CD4-positive, CD25-positive, alpha-beta regulatory T cell (primary cell): ENCODE results near the gene PI4KB. TPM values are rescaled to one million over a fixed set of nuclear protein-coding genes. Genes with fewer than 3 reads are reported as not detected.
A peak's percentile ranks its signal among the peaks of the same experiment; 100 is the strongest.
"Not testable (repeated sequence)": the region's sequence is repeated elsewhere in the genome, so short reads cannot be mapped to it uniquely, and the experiment has no call there.

ENCODE experiments used
- ATAC-seq, 2 donors: fragments of 150-1000 bp; cut with Tn5 transposase; one replicate each; pipeline ENCODE4 v1.10.0; 2021; ENCODE audit warnings: low read depth in 2 of 2, moderate number of reproducible peaks in 2 of 2, moderate library complexity in 1 of 2
- DNase-seq, 3 donors: peaks; one replicate each; pipeline versions ENCODE4 v3.0.0 to v3.0.0-alpha.2; 2012 to 2022; ENCODE audit warnings: mixed read lengths in 1 of 3
- H3K27ac ChIP-seq: one replicate; pipeline ENCODE4 v1.7.0; 2013; ENCODE audit warnings: mild to moderate bottlenecking, low read length; ENCODE audit not compliant: insufficient read depth, poor library complexity, severe bottlenecking
- H3K27me3 ChIP-seq: one replicate; pipeline ENCODE4 v1.7.0; 2013; ENCODE audit warnings: low read length; ENCODE audit not compliant: control insufficient read depth, insufficient read depth
- H3K36me3 ChIP-seq: one replicate; pipeline ENCODE4 v1.7.0; 2013; ENCODE audit warnings: mild to moderate bottlenecking, low read length, moderate library complexity; ENCODE audit not compliant: control insufficient read depth, insufficient read depth
- H3K4me1 ChIP-seq: 2 replicates; pipeline ENCODE4 v1.7.0; 2013; ENCODE audit warnings: mild to moderate bottlenecking, low read length; ENCODE audit not compliant: insufficient read depth, control insufficient read depth, poor library complexity, severe bottlenecking
- H3K4me3 ChIP-seq: one replicate; pipeline ENCODE4 v1.7.0; 2013; ENCODE audit warnings: low read depth, mild to moderate bottlenecking, low read length, moderate library complexity
- H3K9me3 ChIP-seq, 2 experiments: 1 replicate in 1 of 2; 2 replicates in 1 of 2; pipeline ENCODE4 v1.7.0; 2013; ENCODE audit warnings: low read length in 2 of 2, mild to moderate bottlenecking in 1 of 2, moderate library complexity in 1 of 2; ENCODE audit not compliant: control insufficient read depth in 2 of 2
- H3K27ac Mint-ChIP-seq, 3 donors: one replicate each; pipeline ENCODE4 v1.8.0; 2020 to 2022; ENCODE audit warnings: mild to moderate bottlenecking in 3 of 3, mixed read lengths in 3 of 3, moderate library complexity in 2 of 3
- H3K27me3 Mint-ChIP-seq: one replicate; pipeline ENCODE4 v1.8.0; 2022; ENCODE audit warnings: mild to moderate bottlenecking, mixed read lengths
- H3K36me3 Mint-ChIP-seq: one replicate; pipeline ENCODE4 v1.8.0; 2020; ENCODE audit warnings: mixed read lengths
- H3K4me1 Mint-ChIP-seq, 4 donors: one replicate each; pipeline ENCODE4 v1.8.0; 2020 to 2022; ENCODE audit warnings: mixed read lengths in 4 of 4, mild to moderate bottlenecking in 1 of 4
- H3K4me3 Mint-ChIP-seq, 4 donors: one replicate each; pipeline ENCODE4 v1.8.0; 2020 to 2022; ENCODE audit warnings: mild to moderate bottlenecking in 4 of 4, mixed read lengths in 4 of 4, moderate library complexity in 3 of 4
- H3K9me3 Mint-ChIP-seq, 7 donors: one replicate each; pipeline ENCODE4 v1.8.0; 2020 to 2022; ENCODE audit warnings: mixed read lengths in 7 of 7, mild to moderate bottlenecking in 3 of 7, moderate library complexity in 2 of 7
- polyA plus RNA-seq, 4 donors: library from polyadenylated mRNA; unstranded; fragments of 300-500 nt; fragmentation: Illumina TruSeq; gene quantifications; one replicate each; pipeline ENCODE4 v1.2.3, GENCODE V29; 2021
- total RNA-seq: library from RNA; stranded (reverse); gene quantifications from one replicate; pipeline ENCODE4 v1.2.3, GENCODE V29; 2022

The PI4KB gene
- total and polyA plus RNA-seq, 5 donors from 2014 or later = 48.4 to 73.5 (median 54.8) TPM

DNA sequence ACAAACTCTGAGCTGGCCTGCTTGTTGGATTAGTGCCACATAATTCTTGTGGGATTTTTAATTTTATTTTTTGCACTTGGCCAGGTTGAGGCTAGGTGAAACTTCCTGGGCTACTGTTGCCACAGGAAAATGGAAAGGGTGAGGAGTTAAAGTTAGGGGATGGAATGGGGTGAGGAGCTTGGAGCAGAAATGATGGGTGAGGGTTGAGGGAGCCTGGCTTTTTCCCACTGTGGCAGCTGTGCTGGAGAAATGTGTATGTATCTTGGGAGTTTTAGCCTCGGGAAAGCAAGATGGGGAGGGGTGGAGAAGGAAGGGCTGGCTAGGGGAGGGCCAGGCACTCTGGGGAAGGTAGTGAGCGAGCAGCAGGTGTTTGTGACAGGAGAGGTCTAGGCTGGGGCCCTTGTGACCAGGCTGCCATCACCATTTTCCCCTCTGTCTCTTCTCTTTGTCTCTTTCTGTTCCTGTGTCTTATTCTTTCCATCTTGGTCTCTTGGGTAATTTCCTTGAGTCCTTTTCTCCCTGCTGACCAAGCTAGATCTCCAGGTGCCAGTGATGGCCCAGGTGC, 43.1 kb downstream of the PI4KB start:
- peak overlapping the region; percentile 44 for H3K27ac ChIP-seq
- peak overlapping the region; percentile 62 to 96 (median 93) for H3K27ac Mint-ChIP-seq
- no peaks in the 10 kb centered on the region for H3K27me3 ChIP-seq
- no peak for ATAC-seq
- H3K4me1 Mint-ChIP-seq = peaks cover 0 to 53% (median 29%) of the 10 kb centered on the region in 4 donors
- no peaks in the 10 kb centered on the region for H3K9me3 ChIP-seq
- H3K4me1 ChIP-seq = peaks cover 28% of the 10 kb centered on the region
- H3K36me3 Mint-ChIP-seq = peaks cover 15% of the 10 kb centered on the region
- DNase-seq = no peak
- peak overlapping the region; percentile 51 for H3K4me3 ChIP-seq
- peaks cover 31% of the 10 kb centered on the region for H3K36me3 ChIP-seq
- H3K27me3 Mint-ChIP-seq = no peaks in the 10 kb centered on the region
- no peaks in the 10 kb centered on the region for H3K9me3 Mint-ChIP-seq
- H3K4me3 Mint-ChIP-seq = peak overlapping the region; percentile 95 to 99 (median 98)

DNA sequence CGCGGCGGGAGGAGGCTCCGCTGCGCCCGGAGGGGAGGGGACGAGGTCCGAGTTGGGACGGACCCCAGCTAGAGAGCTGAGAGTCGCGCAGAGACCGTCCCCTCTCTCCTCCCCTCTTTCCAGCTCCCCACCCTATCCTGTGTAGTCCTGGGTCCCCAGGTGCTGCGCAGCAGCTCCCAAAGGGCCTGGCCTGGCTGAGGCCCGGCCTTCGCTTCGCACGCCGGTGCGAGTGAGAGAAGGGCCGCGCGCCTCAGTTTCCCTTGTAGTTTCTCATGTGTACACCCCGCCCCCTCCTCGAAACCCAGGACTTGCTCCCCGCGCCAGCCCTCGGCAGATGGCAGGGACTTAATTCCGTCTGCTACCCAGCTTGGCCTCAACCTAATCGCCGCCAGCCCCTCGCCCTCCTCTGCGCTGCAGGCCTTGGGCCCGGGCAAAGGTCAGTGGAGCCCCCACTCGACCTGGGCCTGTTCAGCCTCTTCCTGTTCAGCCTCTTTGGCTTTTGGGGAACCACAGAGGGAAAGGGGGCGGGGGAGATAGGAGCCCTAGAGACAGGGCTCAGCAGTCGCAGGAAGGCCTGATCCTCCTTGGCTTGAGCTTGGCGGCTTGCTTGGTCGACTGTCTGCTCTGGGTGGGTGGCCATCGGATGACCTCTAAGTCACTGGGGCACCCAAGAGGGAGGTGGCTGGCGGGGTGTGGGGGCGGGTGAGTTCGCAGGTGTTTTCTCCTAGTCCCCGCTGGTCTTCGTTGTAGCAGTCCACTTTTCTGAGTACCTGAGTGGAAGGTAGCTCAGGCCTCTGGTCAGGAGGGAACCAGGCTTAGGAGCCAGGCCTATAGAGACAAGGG, 44.1 kb downstream of the PI4KB start:
- no peaks in the 10 kb centered on the region for H3K9me3 Mint-ChIP-seq
- Histone ChIP-seq H3K4me3 (peak overlapping the region; percentile 51), H3K27ac (peak overlapping the region; percentile 95), H3K4me1 (peaks cover 28% of the 10 kb centered on the region), H3K9me3 (no peaks in the 10 kb centered on the region), H3K36me3 (peaks cover 22% of the 10 kb centered on the region), H3K27me3 (no peaks in the 10 kb centered on the region)
- peak overlapping the region; percentile 62 to 96 (median 93) for H3K27ac Mint-ChIP-seq
- no peak for ATAC-seq
- no peaks in the 10 kb centered on the region for H3K27me3 Mint-ChIP-seq
- H3K4me1 Mint-ChIP-seq = peaks cover 0 to 44% (median 25%) of the 10 kb centered on the region in 4 donors
- peak overlapping the region; percentile 95 to 99 (median 98) for H3K4me3 Mint-ChIP-seq
- DNase-seq = peak in 2 of 3 donors; percentile 32 to 38
- peaks cover 6% of the 10 kb centered on the region for H3K36me3 Mint-ChIP-seq

DNA sequence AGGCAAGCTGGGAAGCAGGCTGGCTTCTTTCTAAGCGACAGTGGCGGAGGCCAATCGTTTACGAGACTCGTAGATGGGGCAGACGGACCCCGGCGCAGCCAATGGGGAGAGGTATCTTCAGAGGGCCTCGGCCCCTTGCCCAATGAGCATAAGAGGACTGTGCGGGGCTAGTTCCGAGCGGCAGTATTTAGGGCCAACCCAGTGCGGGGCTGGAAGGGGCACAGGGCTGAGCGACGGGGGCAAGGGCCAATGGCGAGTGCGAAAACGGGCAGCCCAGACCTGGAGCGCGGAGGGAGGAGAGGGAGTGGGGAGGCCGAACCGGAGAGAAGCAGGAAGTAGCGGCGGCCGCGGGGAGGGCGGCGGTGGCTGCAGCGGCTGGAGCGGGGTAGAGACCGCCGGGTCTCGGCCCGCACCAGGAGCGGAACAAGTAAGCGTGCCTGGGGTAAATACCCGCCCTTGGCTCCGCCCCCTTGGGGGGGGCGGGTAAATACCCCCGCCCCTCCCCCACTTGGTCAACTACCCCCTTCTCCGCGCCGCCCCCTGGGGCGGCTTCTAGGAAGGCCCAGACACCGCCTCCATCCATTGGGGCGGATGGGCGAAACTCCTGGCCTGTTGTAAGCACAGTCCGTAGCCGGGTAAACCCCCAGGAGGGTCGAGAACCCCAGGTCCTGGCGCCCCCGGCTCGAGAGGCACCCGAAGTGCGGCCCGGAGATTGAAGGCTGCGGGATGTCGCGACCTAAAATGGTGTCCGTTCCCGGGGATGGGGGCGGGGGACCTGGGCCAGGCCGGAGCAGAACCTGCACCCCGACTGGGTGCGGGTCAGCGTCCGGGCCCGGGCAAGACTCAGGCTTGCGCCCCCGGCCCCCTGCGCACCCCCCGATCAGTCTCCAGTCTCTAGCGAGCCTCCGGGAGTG, 45.0 kb downstream of the PI4KB start, which contains the start of gene ZNF687:
Gene ZNF687 (plus strand): TSS at position 331 of the 914 bp plus-strand sequence. CDS start 3,993 bp downstream, outside the sequence.
- H3K27ac Mint-ChIP-seq = peak within 1 kb of the TSS; percentile 98
- peaks cover 0 to 43% (median 25%) of the 10 kb centered on the region in 4 donors for H3K4me1 Mint-ChIP-seq
- no peaks in the 10 kb centered on the region for H3K9me3 ChIP-seq
- peaks cover 6% of the 10 kb centered on the region for H3K36me3 Mint-ChIP-seq
- no peaks in the 10 kb centered on the region for H3K27me3 ChIP-seq
- DNase-seq = peak; percentile 96 to 100 (median 98)
- H3K9me3 Mint-ChIP-seq = no peaks in the 10 kb centered on the region
- peak within 1 kb of the TSS; percentile 95 for H3K27ac ChIP-seq
- peak within 1 kb of the TSS; percentile 92 for H3K4me3 ChIP-seq
- no peaks in the 10 kb centered on the region for H3K27me3 Mint-ChIP-seq
- H3K4me1 ChIP-seq = peaks cover 28% of the 10 kb centered on the region
- peaks cover 13% of the 10 kb centered on the region for H3K36me3 ChIP-seq
- peak; percentile 93 for ATAC-seq
- peak within 1 kb of the TSS; percentile 97 to 99 (median 98) for H3K4me3 Mint-ChIP-seq

DNA sequence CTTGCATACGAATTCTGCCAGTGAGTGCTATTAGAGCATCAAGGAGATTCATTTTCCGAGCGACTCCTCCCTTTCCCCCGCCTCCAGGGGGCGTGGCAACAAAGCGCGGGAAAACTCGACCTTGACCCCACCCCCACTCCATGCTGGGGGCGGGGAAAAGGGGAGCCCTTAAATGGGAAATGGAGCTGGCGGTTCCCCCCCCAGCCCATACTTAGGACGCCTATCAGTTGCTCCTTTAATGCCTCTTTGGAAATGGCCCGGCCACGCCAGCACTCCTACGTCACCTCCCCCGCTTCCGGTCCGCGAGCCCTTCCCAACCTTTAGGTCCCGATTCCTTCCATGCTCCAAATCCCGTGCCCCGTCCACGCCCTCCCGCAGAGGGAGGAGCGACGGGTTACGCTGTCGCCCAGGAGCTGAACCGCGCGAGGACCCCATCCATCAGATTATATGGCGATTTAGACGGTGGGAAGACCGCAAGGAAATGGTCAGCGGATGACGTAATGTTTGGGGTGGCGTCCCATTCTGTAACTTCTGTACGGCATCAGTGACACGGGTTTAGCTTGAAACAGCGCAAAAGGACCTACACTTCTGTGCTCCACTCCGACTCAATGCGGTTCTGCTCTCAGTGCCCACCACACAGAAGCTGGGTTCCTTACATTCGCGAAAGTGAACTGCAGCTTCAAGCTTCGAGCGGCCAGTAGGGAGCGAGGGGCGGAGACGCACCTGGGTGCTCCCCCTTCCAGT, 45.8 kb downstream of the PI4KB start:
- Histone ChIP-seq H3K27me3 (no peaks in the 10 kb centered on the region), H3K36me3 (peaks cover 5% of the 10 kb centered on the region), H3K9me3 (no peaks in the 10 kb centered on the region), H3K4me3 (peak overlapping the region; percentile 92), H3K4me1 (peaks cover 28% of the 10 kb centered on the region), H3K27ac (peak overlapping the region; percentile 95)
- Mint-ChIP-seq H3K27me3 (no peaks in the 10 kb centered on the region), H3K36me3 (peaks cover 6% of the 10 kb centered on the region), H3K9me3 (peaks cover 0 to 3% (median 0%) of the 10 kb centered on the region in 7 donors), H3K27ac (peak overlapping the region; percentile 98), H3K4me1 (peaks cover 0 to 39% (median 25%) of the 10 kb centered on the region in 4 donors), H3K4me3 (peak overlapping the region; percentile 97 to 99 (median 98))
- ATAC-seq (peak; percentile 19 to 32), DNase-seq (peak; percentile 88 to 98 (median 92))

DNA sequence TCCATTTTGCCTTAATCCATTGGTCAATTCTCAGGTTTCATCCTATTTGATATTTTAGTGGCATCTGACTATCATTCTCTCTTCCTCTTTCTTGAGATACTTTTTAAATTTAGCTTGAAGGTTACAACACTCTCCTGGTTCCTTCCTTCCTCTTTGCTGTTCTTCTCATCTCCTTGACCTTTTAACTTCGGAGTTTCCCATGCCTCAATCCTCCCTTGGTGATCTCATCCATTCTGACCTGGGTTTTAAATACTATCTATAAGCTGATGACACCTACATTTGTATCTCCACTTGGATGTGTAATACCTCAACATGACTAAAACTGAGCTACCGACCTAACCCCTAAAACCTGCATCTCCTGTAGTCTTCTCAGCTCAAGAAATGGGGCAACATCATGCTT, 50.0 kb downstream of the PI4KB start:
- Mint-ChIP-seq H3K27me3 (no peaks in the 10 kb centered on the region), H3K27ac (no peak overlapping the region), H3K4me1 (peaks cover 0 to 13% (median 5%) of the 10 kb centered on the region in 4 donors), H3K36me3 (peaks cover 7% of the 10 kb centered on the region), H3K4me3 (peak overlapping the region in 1 of 4 donors; percentile 38), H3K9me3 (peaks cover 0 to 3% (median 0%) of the 10 kb centered on the region in 7 donors)
- H3K27ac ChIP-seq = no peak overlapping the region
- no peak for DNase-seq
- no peaks in the 10 kb centered on the region for H3K27me3 ChIP-seq
- no peak overlapping the region for H3K4me3 ChIP-seq
- H3K4me1 ChIP-seq = peaks cover 11% of the 10 kb centered on the region
- H3K36me3 ChIP-seq = no peaks in the 10 kb centered on the region
- H3K9me3 ChIP-seq = no peaks in the 10 kb centered on the region
- no peak for ATAC-seq

DNA sequence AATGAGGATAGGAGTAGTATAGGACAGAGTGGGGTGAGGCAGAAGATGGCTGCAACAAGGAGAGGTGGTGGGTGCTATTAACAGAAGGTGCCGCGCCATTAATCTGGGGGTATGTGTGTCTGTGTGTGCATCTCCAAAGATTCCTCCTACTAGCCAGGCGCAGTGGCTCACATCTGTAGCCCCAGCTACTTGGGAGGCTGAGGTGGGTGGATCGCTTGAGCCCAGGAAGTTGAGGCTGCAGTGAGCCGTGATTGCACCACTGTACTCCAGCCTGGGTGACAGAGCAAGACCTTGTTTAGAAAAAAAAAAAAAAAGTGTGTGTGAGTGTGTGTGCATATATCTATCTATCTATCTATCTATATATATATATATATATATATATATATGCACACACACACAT, 51.9 kb downstream of the PI4KB start:
- not testable (repeated sequence) for H3K27ac Mint-ChIP-seq, H3K4me3 ChIP-seq, H3K27ac ChIP-seq, ATAC-seq, H3K27me3 Mint-ChIP-seq, H3K9me3 ChIP-seq, H3K27me3 ChIP-seq, H3K4me1 Mint-ChIP-seq, H3K9me3 Mint-ChIP-seq, H3K36me3 ChIP-seq, DNase-seq, H3K4me3 Mint-ChIP-seq, H3K4me1 ChIP-seq
- peaks cover 14% of the 10 kb centered on the region for H3K36me3 Mint-ChIP-seq
